ENCODE data around the gene NCOA3. TPM values are rescaled to one million over a fixed set of nuclear protein-coding genes. Genes with fewer than 3 reads are reported as not detected.

Gene NCOA3
- total and polyA plus RNA-seq, 10 of the 15 experiments (the other 5 are each of a cell fraction or from before 2014, with no cell fraction given), result 16.9 to 96.2 (median 73.6) TPM

DNA sequence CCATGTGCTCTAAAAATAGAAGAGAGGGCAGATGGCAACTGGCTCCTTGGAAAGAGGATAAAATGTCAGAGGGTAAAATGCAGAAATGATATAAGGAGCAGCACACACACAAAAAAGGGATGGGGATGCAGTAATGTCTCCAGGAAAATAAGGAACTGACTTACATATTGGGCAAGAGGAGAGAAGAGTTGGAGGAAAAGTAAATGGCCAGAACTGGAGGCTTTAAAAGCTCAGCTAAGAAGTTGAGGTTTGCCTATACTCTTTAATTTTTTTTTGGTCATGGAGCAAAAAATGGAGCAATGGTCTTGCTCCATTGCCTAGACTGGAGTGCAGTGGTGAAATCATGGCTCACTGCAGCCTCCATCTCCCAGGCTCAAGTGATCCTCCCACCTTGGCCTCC lies 189.9 kb downstream of the NCOA3 start (continued):
- TF ChIP-seq MAX (IDR thresholded peaks at IDR 0.05; ENCODE audit: low read depth, low read length), result no peak

GRCh38 chr20:47694021-47694818 lies 192.5 kb downstream of the NCOA3 start:
- 71% methylated on average over 19 of the region's 21 CpGs for WGBS (ENCODE audit: insufficient coverage, insufficient replicate concordance, low lambda C conversion rate, missing lambda C conversion rate)
- no peak for ATAC-seq
- H3K27ac ChIP-seq (ENCODE audit: control insufficient read depth, insufficient read depth), result no peak overlapping the region
- no peak overlapping the region for H3K9ac ChIP-seq (ENCODE audit: control insufficient read depth, insufficient read depth, low read length)
- H3K4me3 ChIP-seq, result no peak overlapping the region
- H3K4me1 ChIP-seq (ENCODE audit: control insufficient read depth, insufficient read depth, low read length), result peaks cover 13% of the 10 kb centered on the region
- H3K9me3 ChIP-seq (replicated peaks; ENCODE audit: control insufficient read depth, insufficient read depth, low read length), result no peaks in the 10 kb centered on the region
- H3K79me2 ChIP-seq (ENCODE audit: control insufficient read depth, insufficient read depth, low read length), result no peaks in the 10 kb centered on the region
- no peaks in the 10 kb centered on the region; a peak in 1 of 4 replicates for H3K27me3 ChIP-seq (replicated peaks in 1 of 2; ENCODE audit: control insufficient read depth in 2 of 2, insufficient read depth in 2 of 2, low read length in 1 of 2)
- in situ Hi-C loops (cut with MboI), result no loop called here
- intact Hi-C loops (cut with micrococcal nuclease; ENCODE audit: unreplicated experiment), result no loop called here
- no peak overlapping the region for H2AFZ ChIP-seq (ENCODE audit: control insufficient read depth, low read depth, low read length)
- FAIRE-seq, result no peak
- BruUV-seq (replicated peaks), result no TSS peak
- TF ChIP-seq ZBTB40 (IDR thresholded peaks at IDR 0.05; ENCODE audit: borderline replicate concordance), result no peak
- TF ChIP-seq, protein P1, sequence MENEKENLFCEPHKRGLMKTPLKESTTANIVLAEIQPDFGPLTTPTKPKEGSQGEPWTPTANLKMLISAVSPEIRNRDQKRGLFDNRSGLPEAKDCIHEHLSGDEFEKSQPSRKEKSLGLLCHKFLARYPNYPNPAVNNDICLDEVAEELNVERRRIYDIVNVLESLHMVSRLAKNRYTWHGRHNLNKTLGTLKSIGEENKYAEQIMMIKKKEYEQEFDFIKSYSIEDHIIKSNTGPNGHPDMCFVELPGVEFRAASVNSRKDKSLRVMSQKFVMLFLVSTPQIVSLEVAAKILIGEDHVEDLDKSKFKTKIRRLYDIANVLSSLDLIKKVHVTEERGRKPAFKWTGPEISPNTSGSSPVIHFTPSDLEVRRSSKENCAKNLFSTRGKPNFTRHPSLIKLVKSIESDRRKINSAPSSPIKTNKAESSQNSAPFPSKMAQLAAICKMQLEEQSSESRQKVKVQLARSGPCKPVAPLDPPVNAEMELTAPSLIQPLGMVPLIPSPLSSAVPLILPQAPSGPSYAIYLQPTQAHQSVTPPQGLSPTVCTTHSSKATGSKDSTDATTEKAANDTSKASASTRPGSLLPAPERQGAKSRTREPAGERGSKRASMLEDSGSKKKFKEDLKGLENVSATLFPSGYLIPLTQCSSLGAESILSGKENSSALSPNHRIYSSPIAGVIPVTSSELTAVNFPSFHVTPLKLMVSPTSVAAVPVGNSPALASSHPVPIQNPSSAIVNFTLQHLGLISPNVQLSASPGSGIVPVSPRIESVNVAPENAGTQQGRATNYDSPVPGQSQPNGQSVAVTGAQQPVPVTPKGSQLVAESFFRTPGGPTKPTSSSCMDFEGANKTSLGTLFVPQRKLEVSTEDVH (IDR thresholded peaks at IDR 0.05; ENCODE audit: low read depth, partially characterized antibody), result no peak
- no peak for TF ChIP-seq ETV6 (conservative IDR thresholded peaks at IDR 0.05 in 1 of 2, IDR thresholded peaks at IDR 0.05 in 1 of 2; ENCODE audit: borderline replicate concordance in 1 of 2, low read depth in 1 of 2)
- TF ChIP-seq POLR2A (IDR thresholded peaks at IDR 0.05; ENCODE audit: low read depth, low read length), result no peak
- no peak for TF ChIP-seq SMAD1 (IDR thresholded peaks at IDR 0.05; ENCODE audit: low read depth, partially characterized antibody)
- TF ChIP-seq KLF5 (IDR thresholded peaks at IDR 0.05; ENCODE audit: partially characterized antibody), result no peak
- TF ChIP-seq BACH1 (IDR thresholded peaks at IDR 0.05; ENCODE audit: borderline replicate concordance), result no peak
- no peak for TF ChIP-seq CBX3 (IDR thresholded peaks at IDR 0.05; ENCODE audit: borderline replicate concordance, low read depth)
- no peaks in the 10 kb centered on the region for H4K20me1 ChIP-seq (ENCODE audit: control insufficient read depth, insufficient read depth)
- CTCF ChIA-PET, result interaction anchor here (0.6 to 2.3 kb wide), 12 partner anchors 11 to 93 kb away, joined by 3 to 13 read pairs (median 4); no protein-coding TSS in a partner anchor
- no peaks in the 10 kb centered on the region for H3K36me3 ChIP-seq (ENCODE audit: control insufficient read depth in 2 of 2, insufficient read depth in 2 of 2, low read length in 1 of 2)
- SMC1A ChIA-PET (ENCODE audit: uncharacterized antibody, unreplicated experiment), result interaction anchor here (0.6 to 3.1 kb wide), 6 partner anchors 14 to 33 kb away, joined by 3 to 19 read pairs (median 3); no protein-coding TSS in a partner anchor
- POLR2A ChIA-PET, result no interaction called here
- no peak overlapping the region for H3K4me2 ChIP-seq (ENCODE audit: control insufficient read depth, insufficient read depth)
- no peak for DNase-seq (ENCODE audit: low read depth, low spot score)
- RAD21 ChIA-PET (ENCODE audit: unreplicated experiment), result interaction anchor here (0.8 to 2.0 kb wide), 6 partner anchors 12 to 17 kb away, joined by 3 to 7 read pairs (median 4); no protein-coding TSS in a partner anchor

All from GM12878 (cell line).